Activated B cell treated with CpG ODN at 0.5 μM for 24 hours (primary cell): ENCODE measurements around the gene INAVA. TPM values are rescaled to one million over a fixed set of nuclear protein-coding genes. Genes with fewer than 3 reads are reported as not detected.
"Not testable (repeated sequence)": the region's sequence is repeated elsewhere in the genome, so short reads cannot be mapped to it uniquely, and the experiment has no call there.

Source experiments
- ATAC-seq: fragments of 200-7000 bp; cut with Tn5 transposase; one replicate; pipeline ENCODE4 v1.10.0; 2021; ENCODE audit warnings: low read depth, mild to moderate bottlenecking, moderate library complexity
- CTCF ChIA-PET: fragments of 350-600 bp; sonication (Branson Sonifier 250); formaldehyde crosslinking; loops from one replicate; lab custom pipeline; 2021; ENCODE audit warnings: antibody characterized with exemption; lab: Charles Lee
- POLR2A ChIA-PET: fragments of 350-600 bp; sonication (Branson Sonifier 250); formaldehyde crosslinking; loops from one replicate; lab custom pipeline; 2021; ENCODE audit warnings: antibody characterized with exemption; lab: Charles Lee
- DNase-seq: peaks from one replicate; pipeline ENCODE4 v3.0.0; 2022
- H3K27ac Mint-ChIP-seq: one replicate; pipeline ENCODE4 v1.8.0; 2020; ENCODE audit warnings: mixed read lengths
- H3K27me3 Mint-ChIP-seq: one replicate; pipeline ENCODE4 v1.8.0; 2021; ENCODE audit warnings: mixed read lengths
- H3K36me3 Mint-ChIP-seq: one replicate; pipeline ENCODE4 v1.8.0; 2021; ENCODE audit warnings: low read depth, mixed read lengths
- H3K4me1 Mint-ChIP-seq: one replicate; pipeline ENCODE4 v1.8.0; 2021; ENCODE audit warnings: mixed read lengths
- H3K4me3 Mint-ChIP-seq: one replicate; pipeline ENCODE4 v1.8.0; 2020; ENCODE audit warnings: mild to moderate bottlenecking, mixed read lengths
- H3K9me3 Mint-ChIP-seq: one replicate; pipeline ENCODE4 v1.8.0; 2020; ENCODE audit warnings: mixed read lengths
- CTCF ChIP-seq: fragments of 200-600 bp; IDR thresholded peaks from one replicate; pipeline ENCODE4 v1.8.0; 2022; ENCODE audit warnings: antibody characterized with exemption, mild to moderate bottlenecking
- intact Hi-C: fragments of 100-400 bp; cut with micrococcal nuclease; formaldehyde crosslinking; loops from one replicate; pipeline ENCODE4 v1.15.1; 2024
- total RNA-seq: library from RNA; stranded (reverse); gene quantifications from 2 replicates; pipeline ENCODE4 v1.2.3, GENCODE V29; 2022

Gene INAVA
- total RNA-seq, 1 donor from 2014 or later: 0.44 TPM

- Mint-ChIP-seq H3K9me3 (peaks cover 3% of the 10 kb centered on the region), H3K4me3 (no peak overlapping the region), H3K36me3 (no peaks in the 10 kb centered on the region), H3K4me1 (no peaks in the 10 kb centered on the region), H3K27me3 (peaks cover 3% of the 10 kb centered on the region), H3K27ac (no peak overlapping the region)
- no peak for TF ChIP-seq CTCF
- ATAC-seq (no peak), DNase-seq (no peak)
- intact Hi-C loops: no loop called here
- ChIA-PET POLR2A (no interaction called here), CTCF (interaction anchor here (1.5 kb wide), 1 partner anchor 40 kb away, joined by 3 read pairs; no protein-coding TSS in a partner anchor)
Observed at GRCh38 chr1:200931776-200932175, 37.1 kb downstream of the INAVA start.

GRCh38 chr1:200934676-200935245, 40.1 kb downstream of the INAVA start:
- Mint-ChIP-seq H3K27ac (no peak overlapping the region), H3K4me1 (no peaks in the 10 kb centered on the region), H3K4me3 (no peak overlapping the region), H3K9me3 (peaks cover 3% of the 10 kb centered on the region), H3K36me3 (no peaks in the 10 kb centered on the region), H3K27me3 (peaks cover 3% of the 10 kb centered on the region)
- ChIA-PET POLR2A (no interaction called here), CTCF (no interaction called here)
- no peak for TF ChIP-seq CTCF
- intact Hi-C loops: no loop called here
- no peak for DNase-seq
- ATAC-seq: no peak

- H3K27me3 Mint-ChIP-seq, ATAC-seq, H3K4me1 Mint-ChIP-seq, DNase-seq, H3K4me3 Mint-ChIP-seq, H3K27ac Mint-ChIP-seq, H3K9me3 Mint-ChIP-seq, H3K36me3 Mint-ChIP-seq, POLR2A ChIA-PET, intact Hi-C loops: not testable (repeated sequence)
- CTCF ChIA-PET: interaction anchor here (0.6 kb wide), 1 partner anchor 62 kb away, joined by 3 read pairs; the partner anchor contains the start of gene GPR25
Observed at GRCh38 chr1:200935286-200935962, 40.7 kb downstream of the INAVA start.

- H3K9me3 Mint-ChIP-seq: peaks cover 12% of the 10 kb centered on the region
- H3K27me3 Mint-ChIP-seq: peaks cover 1% of the 10 kb centered on the region
- DNase-seq (no peak), ATAC-seq (no peak)
- ChIA-PET CTCF (no interaction called here), POLR2A (interaction anchor here (0.6 kb wide), 1 partner anchor 1045 kb away, joined by 3 read pairs; no protein-coding TSS in a partner anchor)
- H3K36me3 Mint-ChIP-seq: no peaks in the 10 kb centered on the region
- intact Hi-C loops: no loop called here
- TF ChIP-seq CTCF: no peak
- no peak overlapping the region for H3K27ac Mint-ChIP-seq
- H3K4me3 Mint-ChIP-seq: no peak overlapping the region
- H3K4me1 Mint-ChIP-seq: no peaks in the 10 kb centered on the region
Observed at GRCh38 chr1:200938955-200939354, 44.3 kb downstream of the INAVA start.

- no peak for DNase-seq
- no peaks in the 10 kb centered on the region for H3K4me1 Mint-ChIP-seq
- ChIA-PET POLR2A (no interaction called here), CTCF (no interaction called here)
- H3K4me3 Mint-ChIP-seq: no peak overlapping the region
- peaks cover 19% of the 10 kb centered on the region for H3K9me3 Mint-ChIP-seq
- H3K27ac Mint-ChIP-seq: no peak overlapping the region
- no peak for TF ChIP-seq CTCF
- ATAC-seq: no peak
- intact Hi-C loops: no loop called here
- no peaks in the 10 kb centered on the region for H3K36me3 Mint-ChIP-seq
- peaks cover 13% of the 10 kb centered on the region for H3K27me3 Mint-ChIP-seq
Observed at GRCh38 chr1:200945111-200945510, 50.4 kb downstream of the INAVA start.
